HEK293T (cell line): ENCODE data around the gene DMKN.

Experiments used
- ARNT ChIP-seq: fragments of 450-650 bp; IDR thresholded peaks from 2 replicates; pipeline ENCODE4 v1.6.1; 2017; ENCODE audit warnings: mild to moderate bottlenecking
- BHLHE40 ChIP-seq: fragments of 450-650 bp; IDR thresholded peaks from 2 replicates; pipeline ENCODE4 v1.6.1; 2016; ENCODE audit warnings: mild to moderate bottlenecking, moderate library complexity, borderline replicate concordance
- ELF4 ChIP-seq: fragments of 450-650 bp; IDR thresholded peaks from 2 replicates; pipeline ENCODE4 v1.6.1; 2017; ENCODE audit warnings: antibody characterized with exemption
- FOXK2 ChIP-seq: fragments of 450-650 bp; IDR thresholded peaks from 2 replicates; pipeline ENCODE4 v1.6.1; 2016; ENCODE audit warnings: mild to moderate bottlenecking
- HDGF ChIP-seq: fragments of 450-650 bp; IDR thresholded peaks from 2 replicates; pipeline ENCODE4 v1.6.1; 2017; ENCODE audit warnings: antibody characterized with exemption, borderline replicate concordance
- L3MBTL2 ChIP-seq: fragments of 450-650 bp; conservative IDR thresholded peaks from 2 replicates; pipeline ENCODE4 v1.6.1; 2016; ENCODE audit warnings: mild to moderate bottlenecking
- SP1 ChIP-seq: fragments of 450-650 bp; IDR thresholded peaks from 2 replicates; pipeline ENCODE4 v1.6.1; 2017
- SUZ12 ChIP-seq: fragments of 450-650 bp; IDR thresholded peaks from 2 replicates; pipeline ENCODE4 v1.6.1; 2016; ENCODE audit warnings: mild to moderate bottlenecking
- TARDBP ChIP-seq: fragments of 450-650 bp; IDR thresholded peaks from 2 replicates; pipeline ENCODE4 v1.6.1; 2016
- ZNF384 ChIP-seq: fragments of 450-650 bp; IDR thresholded peaks from 2 replicates; pipeline ENCODE4 v1.6.1; 2016

DNA sequence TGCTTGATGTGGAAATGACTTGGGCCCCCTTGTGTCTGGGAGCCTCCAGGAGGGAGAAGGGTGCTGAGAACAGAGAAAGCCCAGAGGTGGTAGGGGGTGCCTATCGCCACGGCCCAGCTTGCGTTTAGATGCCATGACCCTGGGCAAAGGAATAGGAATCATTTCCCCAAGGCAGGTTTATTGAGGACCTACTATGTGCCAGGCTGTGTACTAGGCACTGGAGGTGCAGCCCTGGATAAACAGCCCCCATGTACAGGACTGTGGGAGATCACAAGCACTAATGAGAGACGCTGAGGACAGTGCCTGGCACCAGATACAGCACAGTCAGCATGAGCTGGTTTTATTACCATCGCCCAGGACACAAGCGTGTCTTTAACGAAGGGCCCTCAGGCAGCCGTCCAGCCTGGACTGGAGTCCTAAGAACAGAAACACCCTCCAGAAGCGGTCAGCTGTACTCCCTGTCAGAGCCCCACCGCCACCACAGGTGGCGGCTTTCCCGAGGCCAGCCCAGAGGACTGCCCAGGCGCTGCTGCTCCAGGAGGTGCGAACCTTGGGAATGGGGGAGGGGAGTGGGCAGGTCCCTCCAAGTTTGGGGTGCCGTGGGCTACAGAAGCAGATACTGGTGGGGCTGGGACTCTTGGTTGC is 36.6 kb upstream of the DMKN start:
- no peak for TF ChIP-seq ARNT
- no peak for TF ChIP-seq SP1
- no peak for TF ChIP-seq ELF4
- TF ChIP-seq FOXK2, result no peak
- TF ChIP-seq BHLHE40, result no peak
- no peak for TF ChIP-seq SUZ12
- TF ChIP-seq ZNF384, result no peak
- no peak for TF ChIP-seq HDGF
- TF ChIP-seq L3MBTL2, result no peak
- TF ChIP-seq TARDBP, result no peak
